Erythroblast (primary cell): Measurements from ENCODE around the gene TMEM217.

Source experiments
- GATA1 ChIP-seq: IDR thresholded peaks from 2 replicates; pipeline ENCODE4 v1.6.1; 2011; ENCODE audit warnings: low read depth, mild to moderate bottlenecking, control low read depth, low read length, moderate library complexity
- POLR2A ChIP-seq: IDR thresholded peaks from 2 replicates; pipeline ENCODE4 v1.6.1; 2011; ENCODE audit warnings: mild to moderate bottlenecking, low read length

GRCh38 chr6:37238381-37238780 is 19.6 kb downstream of the TMEM217 start:
- TF ChIP-seq POLR2A (no peak), GATA1 (no peak)
